Measurements from ENCODE around the gene AMER3. TPM values are rescaled to one million over a fixed set of nuclear protein-coding genes. Genes with fewer than 3 reads are reported as not detected.

AMER3 gene
- total and polyA plus RNA-seq, 2 of the 4 experiments (the other 2 are of a cell fraction), result not detected

- H3K9me3 ChIP-seq (ENCODE audit: control insufficient read depth, insufficient read depth, low read length), result no peaks in the 10 kb centered on the region
- no peaks in the 10 kb centered on the region for H3K79me1 ChIP-seq (ENCODE audit: low read depth in 1 of 2, low read length in 2 of 2)
- no peak overlapping the region for H3K56ac ChIP-seq (ENCODE audit: extremely low read depth, insufficient read depth, low read length)
- H2BK120ac ChIP-seq (ENCODE audit: low read depth, low read length), result no peak overlapping the region
- no peak overlapping the region for H3K18ac ChIP-seq (ENCODE audit: low read depth, low read length)
- no peak overlapping the region for H2BK15ac ChIP-seq (ENCODE audit: low read depth, low read length)
- ChIA-PET POLR2A (ENCODE audit: unreplicated experiment) (no interaction called here), CTCF (no interaction called here)
- H4K91ac ChIP-seq (ENCODE audit: insufficient read depth, low read depth, low read length), result no peak overlapping the region
- H3K27ac ChIP-seq (ENCODE audit: insufficient read depth, low read length), result no peak overlapping the region
- no peak overlapping the region for H3K4me2 ChIP-seq (ENCODE audit: low read depth, low read length)
- ATAC-seq (ENCODE audit: low read depth), result no peak
- no TSS peak for BruUV-seq (replicated peaks)
- intact Hi-C loops (cut with micrococcal nuclease), result loop anchor here (10.0 kb wide), 2 partner anchors 303 to 543 kb away; partner anchors contain the start of gene FAM168B
- H3K4me3 ChIP-seq (ENCODE audit: insufficient read depth, low read depth, low read length), result no peak overlapping the region
- no peak for DNase-seq
- no peak overlapping the region for H4K8ac ChIP-seq (ENCODE audit: low read depth in 2 of 2, low read length in 2 of 2)
- H2BK20ac ChIP-seq (ENCODE audit: low read depth, low read length), result no peak overlapping the region
- no peaks in the 10 kb centered on the region; the same call in 1 of the 2 replicates for H3K27me3 ChIP-seq (ENCODE audit: control insufficient read depth, insufficient read depth, low read length)
- H2AFZ ChIP-seq (replicated peaks; ENCODE audit: low read length, poor library complexity), result no peak overlapping the region
- no peak overlapping the region for H3K23ac ChIP-seq (ENCODE audit: low read depth, low read length)
- no peaks in the 10 kb centered on the region for H3K9me1 ChIP-seq (ENCODE audit: insufficient read depth, low read length)
- no peak overlapping the region for H2AK9ac ChIP-seq (replicated peaks; ENCODE audit: low read depth, low read length, poor library complexity)
- in situ Hi-C loops (cut with MboI; ENCODE audit: low sequenced_read_pairs), result no loop called here
- no peak overlapping the region for H4K5ac ChIP-seq (ENCODE audit: low read depth, low read length)
- WGBS, 2 experiments (ENCODE audit: extremely low coverage in 2 of 2, insufficient read length in 1 of 2), result 20% methylated on average over 1 of the region's 4 CpGs; no CpG with 5 or more reads in 1 of the 2 experiments
- H3K36me3 ChIP-seq (ENCODE audit: control insufficient read depth, insufficient read depth, low read length), result no peaks in the 10 kb centered on the region
- H3K4me1 ChIP-seq (ENCODE audit: control insufficient read depth, insufficient read depth, low read length), result no peaks in the 10 kb centered on the region
- H4K20me1 ChIP-seq (ENCODE audit: insufficient read depth, low read length), result no peaks in the 10 kb centered on the region
- dilution Hi-C loops (cut with HindIII; ENCODE audit: low sequenced_read_pairs, unreplicated experiment), result no loop called here
- H3K4ac ChIP-seq (ENCODE audit: low read depth, low read length), result no peak overlapping the region
- TF ChIP-seq RFX5 (IDR thresholded peaks at IDR 0.05; ENCODE audit: low read depth, low read length) (no peak), CEBPB (IDR thresholded peaks at IDR 0.05; ENCODE audit: low read depth, low read length) (no peak), USF2 (IDR thresholded peaks at IDR 0.05; ENCODE audit: low read depth, low read length) (no peak), MAZ (IDR thresholded peaks at IDR 0.05; ENCODE audit: borderline replicate concordance, low read depth, low read length) (no peak), MXI1 (IDR thresholded peaks at IDR 0.05; ENCODE audit: borderline replicate concordance, low read depth, low read length) (no peak), NFE2L2 (IDR thresholded peaks at IDR 0.05; ENCODE audit: low read depth, low read length) (no peak), FOS (IDR thresholded peaks at IDR 0.05; ENCODE audit: low read depth, low read length) (no peak), CHD1 (IDR thresholded peaks at IDR 0.05; ENCODE audit: low read depth, low read length) (no peak), MAFK (IDR thresholded peaks at IDR 0.05; ENCODE audit: low read depth, low read length) (no peak), SMC3 (IDR thresholded peaks at IDR 0.05; ENCODE audit: low read depth, low read length) (no peak), POLR2A (IDR thresholded peaks at IDR 0.05; ENCODE audit: low read depth, low read length) (no peak), RCOR1 (IDR thresholded peaks at IDR 0.05; ENCODE audit: insufficient replicate concordance, low read length) (no peak)
- H2AK5ac ChIP-seq (ENCODE audit: low read depth, low read length), result no peak overlapping the region
- H3K9ac ChIP-seq (ENCODE audit: low read depth, low read length), result no peak overlapping the region
- H3K14ac ChIP-seq (replicated peaks; ENCODE audit: low read depth, low read length), result no peak overlapping the region
- H2BK5ac ChIP-seq (ENCODE audit: low read depth, low read length, poor library complexity, severe bottlenecking), result no peak overlapping the region
Measured at GRCh38 chr2:130791617-130791939, 36.2 kb downstream of the AMER3 start.
